Fibroblast of skin of back (primary cell): ENCODE results near the gene HLA-DOA.

Experiments used
- DNase-seq: peaks from one replicate; pipeline ENCODE4 v3.0.0-alpha.2; 2013

The HLA-DOA gene

DNA sequence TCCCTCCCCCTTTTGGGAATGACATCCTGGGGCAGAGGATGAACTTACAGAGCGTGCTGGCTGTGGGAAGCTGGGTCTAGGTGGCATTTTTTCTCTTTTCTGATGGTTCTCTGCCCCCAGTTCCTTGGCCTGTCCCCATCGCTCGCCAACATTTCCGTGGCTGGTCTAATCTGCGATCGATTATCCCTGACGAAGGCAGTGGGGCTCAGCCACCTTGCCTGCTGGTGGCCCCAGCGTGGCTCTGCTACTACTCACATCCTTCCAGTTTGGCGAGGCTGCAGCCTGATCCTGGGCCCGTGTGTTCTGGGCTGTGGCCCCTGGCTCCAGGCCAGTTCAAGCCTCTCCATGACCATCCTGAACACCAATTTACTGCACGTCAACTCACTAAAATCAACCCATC lies 6.4 kb upstream of the HLA-DOA start:
- DNase-seq = no peak

GRCh38 chr6:33014841-33015634 lies 5.6 kb upstream of the HLA-DOA start:
- DNase-seq = peak; percentile 73

- DNase-seq = no peak
Measured at GRCh38 chr6:33013608-33014007, 4.2 kb upstream of the HLA-DOA start.

DNA sequence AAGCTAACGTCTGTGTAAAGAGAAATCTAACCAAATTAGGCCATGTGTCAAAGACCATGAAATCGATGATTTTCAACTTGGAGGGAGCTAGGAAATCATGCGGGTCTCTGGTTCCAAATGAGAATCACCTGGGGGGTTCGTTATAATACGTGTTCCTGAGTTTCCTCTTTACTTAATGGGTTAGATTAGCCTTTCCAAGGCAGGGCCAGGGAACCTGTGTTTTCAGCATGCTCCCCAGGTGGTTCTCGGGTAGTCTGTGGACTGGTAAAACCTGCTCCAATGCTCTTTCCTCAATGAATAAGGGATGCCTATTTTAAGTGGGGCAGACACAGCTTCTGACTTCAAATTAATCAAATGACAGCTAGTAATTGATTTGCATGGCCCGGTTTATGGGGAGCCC lies 965 bp upstream of the HLA-DOA start:
- no peak for DNase-seq

DNA sequence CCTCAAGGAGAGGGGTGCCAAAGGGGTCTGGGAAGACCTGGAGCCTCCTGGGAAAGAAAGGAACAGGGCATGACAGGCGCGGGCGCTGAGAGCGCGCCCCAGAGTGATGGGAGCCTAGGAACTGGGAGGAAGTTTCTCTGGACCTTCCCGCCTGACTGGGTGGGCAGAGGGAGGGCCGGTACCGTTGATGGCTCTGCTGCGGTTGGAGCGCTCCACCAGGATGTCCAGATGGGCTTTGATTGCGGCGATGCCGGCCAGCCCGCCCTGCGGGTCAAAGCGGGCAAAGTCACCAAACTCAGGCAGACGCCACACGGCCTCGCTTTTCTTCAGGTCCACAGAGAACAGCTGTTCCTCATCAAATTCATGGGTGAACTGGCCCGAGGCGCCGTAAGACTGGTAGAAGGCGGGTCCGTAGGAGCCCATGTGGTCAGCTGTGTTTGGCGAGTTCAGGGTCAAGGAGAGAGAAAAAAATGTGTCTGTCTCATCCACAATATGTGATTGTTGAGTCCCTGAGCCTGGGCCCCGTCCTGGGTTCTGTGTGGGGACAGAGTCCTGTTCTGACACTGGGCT lies 1.5 kb downstream of the HLA-DOA start:
- no peak for DNase-seq

DNA sequence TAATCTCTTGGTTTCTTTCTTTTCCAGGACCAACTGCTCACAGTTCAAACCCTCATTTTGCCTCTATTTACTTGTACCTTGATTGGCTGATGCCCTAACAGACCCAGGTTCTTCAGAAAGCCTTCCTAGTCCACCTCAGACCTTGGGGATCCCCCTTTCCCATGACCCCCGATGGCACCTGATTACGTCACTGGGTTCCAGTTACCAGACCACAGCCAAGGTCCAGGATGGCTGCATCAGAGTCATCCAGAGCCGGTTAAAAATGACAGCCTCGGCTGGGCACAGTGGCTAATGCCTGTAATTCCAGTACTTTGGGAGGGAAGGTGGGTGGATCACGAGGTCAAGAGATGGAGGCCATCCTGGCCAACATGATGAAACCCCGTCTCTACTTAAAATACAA lies 4.5 kb downstream of the HLA-DOA start:
- no peak for DNase-seq

- no peak for DNase-seq
Measured at GRCh38 chr6:33001685-33002084, 7.7 kb downstream of the HLA-DOA start.

- no peak for DNase-seq
Measured at GRCh38 chr6:33000055-33000454, 9.3 kb downstream of the HLA-DOA start.

DNA sequence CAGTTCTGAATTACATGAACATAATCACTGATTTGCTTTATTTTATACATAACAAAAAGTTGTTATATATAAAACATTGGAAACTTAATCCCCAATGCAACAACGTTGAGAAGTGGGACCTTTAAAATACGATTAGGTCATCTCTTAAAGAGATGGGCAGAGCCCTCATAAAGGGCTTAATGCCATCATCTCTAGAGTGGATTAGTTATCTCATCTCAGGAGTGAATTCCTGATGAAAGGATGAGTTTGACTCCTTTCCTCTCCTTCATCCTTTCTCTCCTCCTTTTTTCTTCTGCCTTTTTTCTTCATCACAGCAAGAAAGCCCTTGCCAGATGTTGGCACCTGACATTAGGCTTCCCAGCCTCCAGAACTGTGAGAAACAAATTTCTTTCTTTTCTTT lies 13.9 kb downstream of the HLA-DOA start:
- DNase-seq = no peak

DNA sequence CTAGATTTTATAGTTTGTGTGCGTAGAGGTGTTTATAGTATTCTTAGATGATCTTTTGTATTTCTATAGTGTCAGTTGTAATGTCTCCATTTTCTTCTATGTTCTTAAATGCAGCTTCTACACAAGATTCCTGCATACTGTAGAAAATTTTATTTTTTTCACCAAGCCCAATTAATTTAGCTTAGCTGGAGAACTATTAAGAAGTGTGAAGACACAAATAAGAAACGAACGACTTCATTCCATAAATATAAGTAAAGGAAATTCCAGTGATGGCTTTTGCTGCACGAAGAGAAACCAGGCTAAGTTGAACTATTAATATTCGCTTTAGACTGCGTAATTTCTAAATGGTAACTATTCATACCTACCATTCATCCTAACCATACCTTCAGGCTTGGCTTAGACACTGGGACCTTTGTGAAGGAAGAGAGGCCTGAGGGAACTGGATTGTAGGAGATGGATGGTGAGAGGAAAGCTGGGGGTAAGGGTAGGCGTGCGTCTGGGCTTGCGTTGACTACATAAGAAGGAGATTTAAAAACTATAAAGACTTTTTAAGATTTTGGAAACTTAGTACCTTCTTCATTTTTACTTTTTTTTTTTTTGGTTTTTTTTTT lies 15.9 kb downstream of the HLA-DOA start:
- DNase-seq = no peak

- DNase-seq = no peak
Measured at GRCh38 chr6:32991972-32992371, 17.4 kb downstream of the HLA-DOA start.

- DNase-seq = no peak
Measured at GRCh38 chr6:32989368-32989767, 20.0 kb downstream of the HLA-DOA start.

DNA sequence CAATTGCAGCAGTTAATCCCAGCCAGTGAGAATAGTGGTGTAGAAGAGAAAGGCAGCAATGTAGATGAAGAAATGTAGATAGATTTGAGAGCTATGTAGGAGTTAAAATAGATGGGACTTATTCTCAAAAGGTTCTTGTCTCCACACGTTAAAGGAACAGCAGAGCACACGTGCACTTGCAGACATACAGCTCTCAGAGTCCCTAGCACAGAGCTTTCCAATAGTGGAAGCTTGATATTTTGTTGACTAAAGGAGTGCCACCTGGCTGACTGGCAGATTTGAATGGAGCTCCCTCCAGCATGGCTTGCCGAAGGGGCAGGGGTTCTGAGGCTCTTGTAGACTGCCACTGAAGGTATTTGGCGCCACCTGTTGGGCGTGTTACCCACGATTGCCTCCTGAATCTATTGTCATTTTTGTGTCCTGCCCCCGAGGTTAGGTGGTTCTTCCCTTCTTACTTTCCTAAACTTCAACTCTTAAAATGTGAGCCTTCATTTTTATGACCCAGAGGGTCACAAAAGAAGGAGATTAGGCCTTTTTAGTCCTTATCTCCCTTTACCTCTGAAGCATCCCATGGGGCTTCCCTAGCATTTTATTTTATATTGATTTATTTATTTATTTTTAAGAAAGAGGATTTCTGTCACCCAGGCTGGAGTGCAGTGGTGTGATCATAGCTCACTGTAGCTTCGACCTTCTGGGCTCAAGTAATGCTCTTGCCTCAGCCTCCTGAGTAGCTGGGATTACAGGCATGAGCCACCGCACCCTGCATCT lies 24.6 kb downstream of the HLA-DOA start:
- DNase-seq = peak; percentile 77

GRCh38 chr6:32983964-32984621 lies 25.3 kb downstream of the HLA-DOA start:
- DNase-seq = no peak

GRCh38 chr6:32983493-32983848 lies 25.9 kb downstream of the HLA-DOA start:
- DNase-seq = no peak

DNA sequence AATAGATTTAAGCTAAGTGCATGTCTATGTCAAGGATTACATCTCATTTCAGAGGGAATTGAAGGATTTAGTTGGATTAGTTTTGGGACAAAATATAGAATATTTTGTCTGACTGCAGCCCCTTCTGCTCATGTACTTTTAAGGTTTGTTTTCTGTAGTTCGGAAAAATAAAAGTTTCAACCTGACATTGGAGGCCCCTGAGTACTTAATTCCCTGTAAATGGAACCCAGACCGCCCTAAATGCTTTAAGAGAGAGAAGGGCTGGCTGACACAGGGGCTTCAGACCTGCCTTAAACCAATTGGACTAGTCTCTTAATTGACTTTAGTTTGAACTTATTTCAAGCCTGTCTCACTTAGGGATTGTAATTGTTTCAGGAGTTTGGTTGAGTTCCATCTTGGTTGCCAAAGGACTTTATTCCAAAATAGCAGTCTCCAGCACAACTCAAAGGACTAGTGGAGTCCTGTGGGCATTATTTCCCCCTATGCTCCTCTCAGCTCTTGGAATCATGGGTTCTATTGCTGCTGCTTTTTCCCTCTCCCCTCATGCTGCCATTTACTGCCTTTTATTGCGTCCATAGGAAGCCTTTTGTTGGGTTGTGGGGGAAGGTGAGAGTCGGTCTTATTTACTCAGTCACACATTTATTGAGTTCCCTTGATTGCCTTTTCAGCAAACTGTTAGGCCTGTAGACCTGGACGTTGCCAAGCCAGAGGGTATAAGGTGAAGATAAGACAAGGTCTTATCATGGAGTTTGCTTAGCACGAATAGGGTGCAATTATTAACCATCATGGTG lies 26.5 kb downstream of the HLA-DOA start:
- DNase-seq = no peak

GRCh38 chr6:32982084-32982701 lies 27.2 kb downstream of the HLA-DOA start:
- no peak for DNase-seq

GRCh38 chr6:32980488-32981038 lies 28.8 kb downstream of the HLA-DOA start:
- DNase-seq = no peak

DNA sequence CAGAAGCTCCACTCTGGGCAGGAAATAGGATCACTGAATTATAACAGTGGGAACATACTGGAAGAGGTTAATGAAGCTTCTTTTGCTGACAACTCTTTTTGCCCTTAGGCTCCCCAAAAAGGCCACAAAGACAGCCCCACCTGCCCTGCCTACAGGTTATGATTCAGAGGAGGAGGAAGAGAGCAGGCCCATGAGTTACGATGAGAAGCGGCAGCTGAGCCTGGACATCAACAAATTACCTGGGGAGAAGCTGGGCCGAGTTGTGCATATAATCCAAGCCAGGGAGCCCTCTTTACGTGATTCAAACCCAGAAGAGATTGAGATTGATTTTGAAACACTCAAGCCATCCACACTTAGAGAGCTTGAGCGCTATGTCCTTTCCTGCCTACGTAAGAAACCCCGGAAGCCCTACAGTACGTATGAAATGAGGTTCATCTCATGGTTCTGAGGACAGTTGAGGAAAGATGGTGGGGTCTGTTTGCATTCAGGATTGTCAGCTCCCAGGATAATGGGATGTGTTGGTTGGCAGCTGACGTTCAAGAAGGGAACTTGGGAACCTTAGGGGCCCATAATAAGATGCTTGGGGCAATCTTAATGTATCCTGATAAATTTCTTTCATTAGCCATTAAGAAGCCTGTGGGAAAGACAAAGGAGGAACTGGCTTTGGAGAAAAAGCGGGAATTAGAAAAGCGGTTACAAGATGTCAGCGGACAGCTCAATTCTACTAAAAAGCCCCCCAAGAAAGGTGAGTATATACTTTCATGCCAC lies 29.5 kb downstream of the HLA-DOA start:
- DNase-seq = no peak

DNA sequence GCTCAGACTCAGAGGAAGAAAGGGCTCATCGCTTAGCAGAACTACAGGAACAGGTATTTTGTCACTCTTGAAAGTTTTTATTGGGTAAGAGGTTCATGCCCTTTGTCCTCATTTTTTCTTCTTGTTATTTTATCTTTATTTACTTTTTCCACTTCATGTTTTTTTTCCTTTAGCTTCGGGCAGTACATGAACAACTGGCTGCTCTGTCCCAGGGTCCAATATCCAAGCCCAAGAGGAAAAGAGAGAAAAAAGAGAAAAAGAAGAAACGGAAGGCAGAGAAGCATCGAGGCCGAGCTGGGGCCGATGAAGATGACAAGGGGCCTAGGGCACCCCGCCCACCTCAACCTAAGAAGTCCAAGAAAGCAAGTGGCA lies 31.5 kb downstream of the HLA-DOA start:
- DNase-seq = no peak
